HG03135 (cell line): ENCODE results near the gene BCL2L15.

Experiments
- ATAC-seq: cut with Tn5 transposase; IDR thresholded peaks from one replicate; pipeline ENCODE4 v1.9.1; 2021; ENCODE audit warnings: mild to moderate bottlenecking, moderate library complexity; ENCODE audit not compliant: unreplicated experiment

The BCL2L15 gene

DNA sequence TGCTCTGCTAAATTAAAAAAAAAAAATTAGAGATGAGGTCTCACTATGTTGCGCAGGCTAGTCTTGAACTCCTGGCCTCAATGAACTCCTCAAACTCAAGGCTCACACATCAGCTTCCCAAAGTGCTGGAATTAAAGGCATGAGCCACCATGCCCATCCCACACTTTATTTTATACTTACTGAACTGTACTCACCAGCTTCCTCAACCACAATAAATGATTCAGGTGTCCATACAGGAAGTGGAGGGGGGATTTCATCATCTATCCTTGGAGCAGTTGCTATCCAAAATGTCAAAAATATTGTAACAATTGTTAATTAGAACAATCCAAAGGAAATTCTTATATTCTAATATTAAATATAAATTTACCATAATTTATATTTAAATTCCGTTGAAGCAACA, 52.7 kb downstream of the BCL2L15 start:
- ATAC-seq = no peak
